ENCODE measurements around the gene OTOL1.
A peak's percentile ranks its signal among the peaks of the same experiment; 100 is the strongest.

The OTOL1 gene

DNA sequence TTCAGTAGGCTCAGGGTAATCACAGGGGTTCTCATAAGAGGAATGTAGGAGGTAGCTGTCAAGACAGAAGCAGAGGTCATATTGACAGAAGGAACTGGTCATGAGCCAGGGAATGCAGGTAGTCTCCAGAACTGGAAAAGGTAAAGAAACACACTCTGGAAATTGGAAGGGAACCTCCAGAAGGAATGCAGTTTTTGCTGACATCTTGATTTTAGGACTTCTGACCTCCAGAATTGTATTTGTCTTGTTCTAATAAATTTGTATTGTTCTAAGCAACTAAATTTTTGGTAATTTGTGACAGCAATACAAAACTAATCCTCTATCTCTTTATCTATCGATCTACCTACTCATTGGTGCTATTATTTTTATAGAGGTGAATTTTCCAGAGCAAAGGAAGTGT is 49.2 kb downstream of the OTOL1 start:
- DNase-seq = no peak

DNA sequence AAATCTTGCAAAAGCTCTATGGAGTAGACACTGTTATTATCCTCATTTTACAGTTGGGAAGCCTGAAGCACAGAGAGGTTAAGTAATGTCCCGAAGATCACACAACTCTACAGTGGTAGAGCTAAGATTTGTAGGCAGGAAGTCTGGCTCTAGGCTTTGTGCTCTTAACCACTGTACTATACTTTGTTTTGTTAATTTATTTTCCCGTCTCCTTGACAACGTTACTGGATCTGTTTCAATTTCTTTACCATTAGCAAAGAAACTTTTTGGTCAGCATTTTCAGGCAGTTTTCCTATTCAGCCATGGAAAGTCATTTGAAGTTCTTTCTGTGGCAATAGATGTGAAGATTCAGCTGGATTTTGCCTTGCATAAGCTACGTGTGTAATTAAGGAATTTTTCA is 51.7 kb downstream of the OTOL1 start:
- DNase-seq = peak; percentile 23

DNA sequence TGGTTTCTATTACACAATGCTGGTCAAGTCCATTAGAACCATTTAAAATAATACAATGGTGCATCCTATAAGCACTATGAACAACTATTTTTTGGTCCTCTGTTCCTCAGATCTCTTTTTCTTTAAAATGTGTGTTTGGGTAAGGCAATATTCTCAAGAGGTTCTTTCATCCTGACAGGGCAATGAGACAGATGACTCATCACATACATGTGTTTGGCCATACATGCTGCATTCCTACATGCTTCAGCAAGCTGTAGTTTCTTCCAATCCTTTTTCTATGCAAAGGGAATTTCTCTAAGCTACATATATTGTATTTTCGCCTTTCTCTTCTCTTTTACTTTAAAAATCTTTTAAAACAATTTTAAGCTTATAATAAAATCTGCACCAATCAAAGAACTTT is 52.7 kb downstream of the OTOL1 start:
- no peak for DNase-seq

DNA sequence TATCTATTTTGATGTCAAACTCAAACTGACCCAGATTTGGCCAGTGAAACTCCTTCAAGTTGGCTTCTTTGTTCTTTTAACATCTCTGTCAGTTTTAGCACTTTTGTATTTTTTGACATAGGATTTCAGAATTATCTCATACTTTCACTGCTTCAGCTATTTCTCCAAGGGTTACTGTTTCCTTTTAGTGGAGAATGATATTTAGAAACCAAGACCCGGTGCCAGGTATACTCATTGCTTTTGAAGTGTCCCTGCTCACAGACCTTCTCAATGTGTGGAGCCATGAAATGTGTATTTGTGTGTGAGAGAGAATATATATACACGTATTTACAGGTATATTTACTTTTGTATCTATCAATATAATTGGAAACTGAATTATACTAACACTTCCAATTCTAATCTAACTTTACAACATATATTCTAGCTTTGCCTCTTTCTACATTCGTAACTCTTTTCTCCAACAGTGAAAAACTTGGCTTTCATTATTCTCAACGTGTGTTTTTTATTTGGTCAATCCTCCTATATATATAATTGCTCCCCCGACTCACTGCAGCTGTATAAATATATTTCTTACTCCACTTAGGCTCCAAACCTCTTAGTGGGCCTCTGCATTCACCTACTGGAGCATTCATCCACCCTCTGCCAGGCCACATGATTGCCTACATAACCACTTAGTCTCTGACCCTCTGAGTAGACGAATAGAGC is 54.0 kb downstream of the OTOL1 start:
- no peak for DNase-seq

DNA sequence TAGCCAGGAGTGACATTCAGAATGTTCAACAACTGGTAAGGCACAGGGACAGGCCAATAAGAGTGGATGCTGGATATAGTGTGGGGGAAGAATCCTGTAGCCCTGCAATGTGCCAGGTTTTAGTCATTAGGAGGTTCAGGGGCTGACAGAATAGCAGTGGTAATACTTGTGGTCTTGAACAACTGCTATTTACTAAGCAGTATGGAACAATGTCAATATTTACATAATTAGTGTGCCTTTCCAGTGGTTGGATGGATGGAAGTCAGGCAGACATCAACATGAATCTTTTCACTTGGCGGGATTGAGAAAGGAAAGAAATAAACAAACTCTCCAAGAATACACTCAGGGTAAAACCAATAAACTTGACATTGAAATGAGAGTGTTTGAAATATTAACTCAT is 55.1 kb downstream of the OTOL1 start:
- no peak for DNase-seq

DNA sequence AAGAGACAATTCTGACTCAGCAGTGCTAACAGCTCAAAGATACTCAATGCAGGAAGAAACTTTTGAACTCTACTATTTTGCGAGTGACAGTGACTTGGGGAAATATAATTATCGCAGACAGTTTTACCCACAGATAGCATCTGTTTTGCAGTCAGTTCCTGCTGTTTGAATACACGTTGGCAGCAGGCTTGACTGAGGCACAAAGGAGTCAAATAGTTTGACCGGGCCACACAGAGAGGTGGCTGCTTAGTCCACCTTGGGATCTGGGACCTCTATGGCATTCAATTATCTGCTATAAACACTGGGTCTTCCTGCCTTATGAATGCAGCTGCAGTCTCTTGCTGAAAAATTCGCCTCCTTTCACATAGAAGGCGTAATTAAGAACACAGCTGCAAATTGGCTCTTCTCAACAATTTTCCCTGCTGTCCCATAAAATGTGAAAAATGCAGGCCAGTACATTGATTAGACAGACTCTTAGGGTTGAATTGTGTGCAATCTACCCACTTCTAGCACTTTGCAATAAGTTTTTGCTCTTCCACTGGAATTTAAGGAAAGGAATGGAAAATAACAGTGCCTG is 56.5 kb downstream of the OTOL1 start:
- DNase-seq = no peak

Data from NCI-H1105 treated with DMSO at 0.1 percent for 48 hours (cell line).